AG09319 (cell line): Measurements from ENCODE around the gene KIRREL3.

Experiments used
- DNase-seq: peaks from one replicate; pipeline ENCODE4 v3.0.0-alpha.2; 2010; ENCODE audit warnings: low read depth; ENCODE audit errors: extremely low read depth
- TF ChIP-seq, protein P1 (sequence below): IDR thresholded peaks from 2 replicates; pipeline ENCODE4 v1.5.1; 2011; ENCODE audit warnings: low read depth, mild to moderate bottlenecking, inconsistent platforms, low read length, moderate library complexity

KIRREL3 gene

DNA sequence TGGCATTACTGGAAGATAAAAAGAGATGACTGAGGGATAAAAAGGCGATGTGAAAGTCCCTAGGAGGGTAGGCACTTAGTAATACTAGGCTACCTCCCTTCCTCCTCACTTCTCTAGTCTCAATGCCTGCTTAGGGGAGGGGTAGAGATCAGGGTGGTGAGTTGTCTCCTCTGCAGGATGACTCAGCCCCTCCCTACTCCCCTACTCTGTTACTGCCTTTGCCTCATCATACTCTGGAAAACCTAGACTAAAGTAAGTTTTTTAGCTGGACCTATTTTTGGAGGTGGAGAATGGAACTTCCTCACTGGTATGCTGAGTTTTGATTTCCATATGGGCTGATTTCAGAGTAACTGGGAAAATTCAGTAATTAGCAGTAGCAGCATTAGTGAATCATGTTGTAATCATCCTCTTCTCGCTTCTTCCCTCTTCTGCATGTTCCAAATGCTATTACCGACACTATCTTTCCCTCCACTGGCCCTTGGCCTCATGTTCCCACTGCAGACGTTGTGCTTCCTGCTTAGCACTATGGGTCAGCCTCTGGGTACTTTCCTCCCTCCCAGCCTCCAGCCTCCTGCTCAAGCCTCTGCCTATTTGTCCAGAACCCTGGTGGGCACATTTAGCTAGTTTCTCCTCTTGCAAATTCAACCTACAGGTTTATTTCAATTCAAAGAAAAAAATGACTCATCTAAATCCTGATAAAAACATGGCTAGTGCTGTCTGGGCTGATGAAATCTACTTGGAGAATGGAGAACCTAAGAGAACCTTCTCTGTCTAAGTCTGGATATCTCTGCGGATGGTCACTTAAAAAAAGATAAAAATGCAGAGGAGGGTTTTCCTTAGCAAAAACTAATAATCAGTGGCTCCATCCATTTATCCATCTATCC lies 363.4 kb downstream of the KIRREL3 start:
- TF ChIP-seq, protein P1, sequence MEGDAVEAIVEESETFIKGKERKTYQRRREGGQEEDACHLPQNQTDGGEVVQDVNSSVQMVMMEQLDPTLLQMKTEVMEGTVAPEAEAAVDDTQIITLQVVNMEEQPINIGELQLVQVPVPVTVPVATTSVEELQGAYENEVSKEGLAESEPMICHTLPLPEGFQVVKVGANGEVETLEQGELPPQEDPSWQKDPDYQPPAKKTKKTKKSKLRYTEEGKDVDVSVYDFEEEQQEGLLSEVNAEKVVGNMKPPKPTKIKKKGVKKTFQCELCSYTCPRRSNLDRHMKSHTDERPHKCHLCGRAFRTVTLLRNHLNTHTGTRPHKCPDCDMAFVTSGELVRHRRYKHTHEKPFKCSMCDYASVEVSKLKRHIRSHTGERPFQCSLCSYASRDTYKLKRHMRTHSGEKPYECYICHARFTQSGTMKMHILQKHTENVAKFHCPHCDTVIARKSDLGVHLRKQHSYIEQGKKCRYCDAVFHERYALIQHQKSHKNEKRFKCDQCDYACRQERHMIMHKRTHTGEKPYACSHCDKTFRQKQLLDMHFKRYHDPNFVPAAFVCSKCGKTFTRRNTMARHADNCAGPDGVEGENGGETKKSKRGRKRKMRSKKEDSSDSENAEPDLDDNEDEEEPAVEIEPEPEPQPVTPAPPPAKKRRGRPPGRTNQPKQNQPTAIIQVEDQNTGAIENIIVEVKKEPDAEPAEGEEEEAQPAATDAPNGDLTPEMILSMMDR: no peak
- DNase-seq: no peak

DNA sequence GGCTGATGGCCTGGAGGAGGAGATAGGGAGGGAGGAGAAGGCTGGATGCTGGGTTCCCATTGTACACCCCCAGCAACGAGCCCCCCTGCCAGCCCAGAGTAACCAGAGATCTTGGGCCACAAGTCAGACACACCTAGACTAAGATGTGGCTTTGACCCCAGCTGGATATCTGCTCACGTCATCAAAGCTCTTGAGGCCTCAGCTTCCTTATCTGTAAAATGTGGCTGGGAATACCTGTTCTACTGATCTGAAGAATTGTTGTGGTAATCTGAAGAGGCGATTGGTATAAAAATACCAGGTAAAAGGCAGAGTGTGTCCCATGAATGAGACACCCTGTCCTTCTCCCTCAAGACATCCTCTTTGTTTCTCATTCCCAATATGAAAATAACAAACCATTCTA lies 365.1 kb downstream of the KIRREL3 start:
- no peak for DNase-seq
- TF ChIP-seq, protein P1: no peak

DNA sequence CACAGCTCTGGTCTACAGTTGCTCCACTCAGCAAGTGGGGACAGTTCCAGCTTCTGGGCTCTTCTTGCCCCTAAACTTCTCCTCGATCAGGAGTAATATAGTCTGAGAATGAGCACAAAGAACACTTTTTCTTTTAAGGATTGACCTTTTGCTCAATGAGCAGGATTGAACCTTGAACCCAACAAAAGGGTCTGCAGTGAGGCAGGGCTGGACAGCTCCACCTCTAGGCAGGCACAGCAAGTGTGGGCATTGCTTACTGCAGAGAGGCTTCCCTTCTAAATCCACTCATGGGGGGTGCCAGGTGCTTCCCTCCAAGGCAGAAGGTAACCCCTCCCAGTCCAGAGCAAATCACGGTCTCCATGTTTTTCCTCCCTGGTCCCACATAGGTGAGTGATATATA lies 365.6 kb downstream of the KIRREL3 start:
- TF ChIP-seq, protein P1: no peak
- no peak for DNase-seq

DNA sequence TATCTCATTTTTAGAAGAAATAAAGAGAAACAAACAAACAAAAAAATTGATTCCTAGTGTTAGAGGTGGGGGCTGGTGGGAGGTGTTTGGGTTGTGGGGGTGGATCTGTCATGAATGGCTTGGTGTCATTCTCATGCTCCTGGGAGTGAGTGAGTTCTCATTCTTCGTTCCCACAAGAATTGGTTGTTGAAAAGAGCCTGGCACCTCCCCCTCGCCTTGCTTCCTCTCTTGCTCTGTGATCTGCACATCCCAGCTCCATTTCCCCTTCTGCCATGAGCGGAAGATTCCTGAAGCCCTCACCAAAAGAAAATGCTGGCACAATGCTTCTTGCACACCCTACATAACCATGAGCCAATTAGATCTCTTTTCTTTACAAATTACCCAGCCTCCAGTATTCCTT lies 367.2 kb downstream of the KIRREL3 start:
- TF ChIP-seq, protein P1: no peak
- DNase-seq: no peak

DNA sequence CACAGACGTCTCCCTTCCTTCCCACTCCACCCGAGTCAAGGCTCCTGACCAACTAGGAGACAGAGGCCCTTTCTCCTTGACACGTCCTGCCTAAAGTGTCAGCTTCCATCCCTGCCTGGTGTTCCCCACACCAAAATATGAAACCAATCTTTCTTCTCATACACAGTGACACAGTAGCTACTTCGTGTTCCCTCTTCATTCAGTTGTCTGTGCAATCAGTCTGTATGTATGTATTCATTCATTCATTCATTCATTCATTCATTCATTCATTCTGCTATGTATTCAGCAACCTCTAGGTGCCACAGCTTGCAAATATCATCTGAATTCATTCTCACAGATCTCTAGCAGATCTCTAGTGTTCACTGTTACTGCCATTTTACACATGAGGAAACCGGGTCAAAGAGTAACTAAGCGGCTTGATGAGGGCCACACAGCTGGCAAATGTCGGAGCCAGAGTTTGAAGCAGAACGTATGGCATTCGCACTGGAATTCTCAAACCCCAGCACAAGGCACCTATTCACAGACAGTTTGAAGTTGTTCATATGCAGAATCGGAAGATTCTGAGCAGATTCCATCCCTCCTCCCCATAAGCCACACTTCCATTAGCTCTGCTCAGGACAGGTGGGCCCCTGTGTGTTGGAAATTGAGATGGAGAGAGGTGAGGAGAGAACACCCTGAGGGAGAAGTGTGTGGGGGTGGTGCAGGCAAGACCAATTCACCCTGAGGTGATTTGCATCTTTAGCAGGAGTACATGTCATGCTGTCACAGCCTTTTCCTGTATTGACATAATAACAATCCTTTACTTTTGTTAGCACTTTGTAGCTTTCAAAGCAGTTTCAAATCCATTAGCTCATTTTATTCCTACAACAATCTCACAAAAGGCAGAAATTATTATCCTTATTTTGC lies 369.4 kb downstream of the KIRREL3 start:
- TF ChIP-seq, protein P1: no peak
- DNase-seq: no peak

DNA sequence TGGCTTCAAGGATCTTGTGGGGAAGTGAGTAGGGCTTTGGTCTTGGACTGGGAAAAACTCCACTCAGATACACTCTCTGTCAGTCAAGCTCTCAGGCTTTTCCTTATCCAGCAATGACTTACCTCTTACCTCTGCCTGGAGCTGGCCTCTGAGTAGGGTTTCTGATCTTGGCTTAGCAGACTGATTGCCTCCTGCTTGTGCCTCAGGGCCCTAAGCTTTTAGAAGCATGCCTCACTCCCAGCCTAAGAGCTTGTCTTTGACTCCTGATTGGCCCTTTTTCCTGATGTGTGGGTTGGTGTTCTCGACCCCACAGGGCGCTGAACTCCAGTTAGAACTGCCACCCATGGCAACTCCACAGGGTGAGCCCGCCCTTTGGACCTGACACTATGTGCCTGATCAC lies 370.1 kb downstream of the KIRREL3 start:
- no peak for DNase-seq
- TF ChIP-seq, protein P1: no peak
